Measurements from ENCODE around the gene CDK8. TPM values are rescaled to one million over a fixed set of nuclear protein-coding genes. Genes with fewer than 3 reads are reported as not detected.

CDK8 gene
- total RNA-seq (2022; extraction: Qiagen RNA extraction; ENCODE audit: low read depth), result 9.1 to 13.4 TPM (median 11.3 TPM) in 5 replicates

GRCh38 chr13:26253787-26254582 lies at the start of gene CDK8:
CDK8 (plus strand) TSS chr13:26254129; CDS start chr13:26254642, 513 bp downstream.

GRCh38 chr13:26221721-26222519 lies 32.0 kb upstream of the CDK8 start, which contains the start of gene RNF6:
RNF6 (minus strand) TSS chr13:26222314; CDS start chr13:26219649, 2,665 bp downstream.

Other genes starting within 250 kb of the CDK8 start
- gene SHISA2, start 202.1 kb upstream of the CDK8 start, total RNA-seq (2022; extraction: Qiagen RNA extraction; ENCODE audit: low read depth), result not detected in 5 replicates
- 26.3 to 31.2 TPM (median 28.2 TPM) in 5 replicates for gene RNF6, start 31.8 kb upstream of the CDK8 start, total RNA-seq (2022; extraction: Qiagen RNA extraction; ENCODE audit: low read depth)